Cardiac fibroblast (primary cell): ENCODE results near the gene MINDY2.
"Not testable (repeated sequence)": the region's sequence is repeated elsewhere in the genome, so short reads cannot be mapped to it uniquely, and the experiment has no call there.

Experiments
- DNase-seq, 2 donors: peaks; one replicate each; pipeline versions ENCODE4 v3.0.0 to v3.0.0-alpha.2; 2010; ENCODE audit warnings: low read depth in 2 of 2
- H3K4me3 ChIP-seq, 2 donors: replicated peaks in 1 of 2; 1 replicate in 1 of 2; 2 replicates in 1 of 2; pipeline ENCODE4 v1.5.1; 2011; ENCODE audit warnings: low read depth in 2 of 2, low read length in 2 of 2, mild to moderate bottlenecking in 2 of 2, moderate library complexity in 1 of 2
- TF ChIP-seq, protein P1 (sequence below): IDR thresholded peaks from one replicate; pipeline ENCODE4 v1.5.1; 2011; ENCODE audit warnings: low read depth, mild to moderate bottlenecking, low read length, inconsistent platforms

MINDY2 gene

DNA sequence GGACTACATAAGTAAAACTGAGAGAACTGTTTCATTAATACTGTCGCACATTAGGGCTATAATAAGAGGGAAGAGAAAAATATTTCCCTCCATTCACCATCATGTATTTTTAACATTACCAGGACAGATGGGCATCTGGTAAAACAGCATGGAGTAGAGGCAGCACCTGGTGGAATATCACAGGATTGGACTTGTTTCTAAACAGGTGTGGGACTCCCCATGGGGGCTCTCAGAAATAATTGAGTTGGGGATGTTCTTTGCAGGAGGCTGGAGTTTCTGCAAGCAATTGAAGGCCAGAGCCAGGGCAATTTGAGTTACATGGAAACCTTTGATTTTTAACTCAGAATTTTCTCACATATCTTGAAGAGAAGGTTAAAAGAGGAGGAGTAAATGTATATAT lies 8.4 kb upstream of the MINDY2 start:
- DNase-seq: no peak
- TF ChIP-seq, protein P1, sequence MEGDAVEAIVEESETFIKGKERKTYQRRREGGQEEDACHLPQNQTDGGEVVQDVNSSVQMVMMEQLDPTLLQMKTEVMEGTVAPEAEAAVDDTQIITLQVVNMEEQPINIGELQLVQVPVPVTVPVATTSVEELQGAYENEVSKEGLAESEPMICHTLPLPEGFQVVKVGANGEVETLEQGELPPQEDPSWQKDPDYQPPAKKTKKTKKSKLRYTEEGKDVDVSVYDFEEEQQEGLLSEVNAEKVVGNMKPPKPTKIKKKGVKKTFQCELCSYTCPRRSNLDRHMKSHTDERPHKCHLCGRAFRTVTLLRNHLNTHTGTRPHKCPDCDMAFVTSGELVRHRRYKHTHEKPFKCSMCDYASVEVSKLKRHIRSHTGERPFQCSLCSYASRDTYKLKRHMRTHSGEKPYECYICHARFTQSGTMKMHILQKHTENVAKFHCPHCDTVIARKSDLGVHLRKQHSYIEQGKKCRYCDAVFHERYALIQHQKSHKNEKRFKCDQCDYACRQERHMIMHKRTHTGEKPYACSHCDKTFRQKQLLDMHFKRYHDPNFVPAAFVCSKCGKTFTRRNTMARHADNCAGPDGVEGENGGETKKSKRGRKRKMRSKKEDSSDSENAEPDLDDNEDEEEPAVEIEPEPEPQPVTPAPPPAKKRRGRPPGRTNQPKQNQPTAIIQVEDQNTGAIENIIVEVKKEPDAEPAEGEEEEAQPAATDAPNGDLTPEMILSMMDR: no peak
- no peak overlapping the region for H3K4me3 ChIP-seq

GRCh38 chr15:58764468-58764867 lies 6.6 kb upstream of the MINDY2 start:
- TF ChIP-seq, protein P1: no peak
- no peak overlapping the region for H3K4me3 ChIP-seq
- DNase-seq: no peak

DNA sequence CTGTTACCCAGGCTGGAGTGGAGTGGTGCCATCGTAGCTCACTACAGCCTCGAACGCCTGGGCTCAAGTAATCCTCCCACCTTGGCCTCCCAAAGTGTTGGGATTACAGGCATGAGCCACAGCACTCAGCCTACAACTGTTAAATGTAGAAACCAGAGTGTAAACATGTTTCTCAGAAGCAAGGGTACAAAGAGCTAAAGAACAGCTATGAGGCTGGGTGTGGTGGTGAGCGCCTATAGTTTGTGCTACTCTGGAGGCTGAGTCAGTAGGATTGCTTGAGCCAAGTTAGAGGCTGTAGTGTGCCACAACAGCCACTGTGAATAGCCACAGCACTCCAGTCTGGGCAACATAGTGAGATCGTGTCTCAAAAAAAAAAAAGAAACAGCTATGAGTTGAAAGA lies 4.8 kb upstream of the MINDY2 start:
- TF ChIP-seq, protein P1: no peak
- DNase-seq: peak in 1 of 2 donors; percentile 12

GRCh38 chr15:58768601-58769004 lies 2.5 kb upstream of the MINDY2 start:
- H3K4me3 ChIP-seq, DNase-seq: not testable (repeated sequence)

More for the DNA sequence above, 4.8 kb upstream of the MINDY2 start:
- H3K4me3 ChIP-seq: no peak overlapping the region

GRCh38 chr15:58770519-58770856 lies 614 bp upstream of the MINDY2 start:
- DNase-seq: peak; percentile 89
- peak overlapping the region; percentile 37 to 94 for H3K4me3 ChIP-seq
- TF ChIP-seq, protein P1: peak; percentile 23

- H3K4me3 ChIP-seq: peak overlapping the region; percentile 85 to 94
- TF ChIP-seq, protein P1: no peak
- DNase-seq: peak in 1 of 2 donors; percentile 12
Measured at GRCh38 chr15:58771621-58772250, 634 bp downstream of the MINDY2 start.

DNA sequence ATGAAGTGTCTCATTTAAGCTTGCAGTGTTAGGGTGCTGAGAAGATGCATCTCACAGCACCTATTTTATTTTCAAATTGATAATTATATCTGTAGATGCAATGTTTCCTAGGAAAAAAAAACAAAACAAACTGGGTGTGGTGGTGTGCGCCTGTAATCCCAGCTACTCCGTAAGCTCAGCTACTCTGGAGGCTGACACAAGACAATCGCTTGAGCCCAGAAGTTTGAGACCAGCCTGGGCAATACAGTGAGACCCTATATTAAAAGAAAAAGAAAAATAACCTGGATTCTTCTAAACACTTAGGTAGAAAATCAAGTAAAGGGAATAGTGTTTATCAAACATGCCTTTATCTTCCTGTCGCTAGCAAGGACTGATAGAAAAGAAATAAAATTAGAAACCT lies 1.9 kb downstream of the MINDY2 start:
- DNase-seq: no peak
- TF ChIP-seq, protein P1: no peak
- peak overlapping the region; percentile 85 to 94 for H3K4me3 ChIP-seq
